HCT116 (cell line): ENCODE measurements around the gene MYO16.

Experiments
- EGR1 ChIP-seq: IDR thresholded peaks from 2 replicates; pipeline ENCODE4 v1.6.1; 2012; ENCODE audit warnings: low read depth
- EZH2 ChIP-seq: fragments of 200-600 bp; sonication (generic); IDR thresholded peaks from 2 replicates; pipeline ENCODE4 v1.6.1; 2017; ENCODE audit warnings: antibody characterized with exemption, mixed run types
- EZH2phosphoT487 ChIP-seq: fragments of 200-600 bp; IDR thresholded peaks from 2 replicates; pipeline ENCODE4 v1.6.1; 2018; ENCODE audit warnings: antibody characterized with exemption, borderline replicate concordance
- FOSL1 ChIP-seq: IDR thresholded peaks from 2 replicates; pipeline ENCODE4 v1.6.1; 2012; ENCODE audit warnings: low read depth
- JUND ChIP-seq: IDR thresholded peaks from 2 replicates; pipeline ENCODE4 v1.6.1; 2012
- POLR2A ChIP-seq: IDR thresholded peaks from 2 replicates; pipeline ENCODE4 v1.7.0; 2011; ENCODE audit warnings: borderline replicate concordance; ENCODE audit not compliant: insufficient read depth, insufficient read length; ENCODE audit errors: extremely low read depth
- SP1 ChIP-seq: IDR thresholded peaks from 2 replicates; pipeline ENCODE4 v1.6.1; 2012; ENCODE audit warnings: low read depth
- SRF ChIP-seq: IDR thresholded peaks from 2 replicates; pipeline ENCODE4 v1.6.1; 2012; ENCODE audit warnings: low read depth
- YY1 ChIP-seq: IDR thresholded peaks from 2 replicates; pipeline ENCODE4 v1.6.1; 2011; ENCODE audit warnings: low read length, low read depth, moderate library complexity, mild to moderate bottlenecking; ENCODE audit not compliant: insufficient replicate concordance; ENCODE audit errors: extremely low read depth
- ZFX ChIP-seq: fragments of 450-650 bp; IDR thresholded peaks from 2 replicates; pipeline ENCODE4 v1.6.1; 2017
- TF ChIP-seq, protein P1 (sequence below): IDR thresholded peaks from 2 replicates; pipeline ENCODE4 v1.6.1; 2012
- TF ChIP-seq, protein P2 (sequence below): IDR thresholded peaks from 2 replicates; pipeline ENCODE4 v1.6.1; 2012; ENCODE audit warnings: low read depth
- TF ChIP-seq, protein P3 (sequence below), 3 experiments: fragments of 200-600 bp in 1 of 3; sonication (generic) in 1 of 3; IDR thresholded peaks in 2 of 3; conservative IDR thresholded peaks in 1 of 3; 2 replicates each; pipeline ENCODE4 v1.5.1; 2012 to 2017; ENCODE audit warnings: low read depth in 2 of 3, low read length in 2 of 3, antibody characterized with exemption in 1 of 3, borderline replicate concordance in 1 of 3, control low read depth in 1 of 3, mild to moderate bottlenecking in 1 of 3, mixed read lengths in 1 of 3, mixed run types in 1 of 3, moderate library complexity in 1 of 3; ENCODE audit not compliant: insufficient read depth in 1 of 3

DNA sequence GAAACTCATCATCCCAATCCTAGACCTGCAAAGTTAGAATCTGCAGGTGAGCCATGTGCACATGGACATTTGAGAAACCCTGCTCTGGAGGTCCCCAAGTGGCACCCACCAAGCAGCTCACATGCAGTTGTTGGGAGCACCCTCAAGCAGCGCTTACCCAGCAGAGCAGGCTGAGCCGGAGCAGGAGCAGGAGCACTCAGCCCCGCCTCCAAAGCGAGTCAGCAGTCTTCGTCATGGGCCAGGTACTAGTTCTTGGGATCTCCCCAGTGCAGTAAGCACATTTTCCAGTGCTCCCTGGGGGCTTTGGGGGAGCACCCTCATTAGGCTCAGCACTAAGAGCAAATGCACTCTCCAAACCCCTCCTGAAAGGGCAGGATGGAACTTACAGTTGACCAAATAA lies 584.3 kb downstream of the MYO16 start:
- TF ChIP-seq EZH2 (no peak), SP1 (no peak), EGR1 (no peak), ZFX (no peak), JUND (no peak), EZH2phosphoT487 (no peak), FOSL1 (no peak), SRF (no peak), POLR2A (no peak), YY1 (no peak)
- TF ChIP-seq, protein P1, sequence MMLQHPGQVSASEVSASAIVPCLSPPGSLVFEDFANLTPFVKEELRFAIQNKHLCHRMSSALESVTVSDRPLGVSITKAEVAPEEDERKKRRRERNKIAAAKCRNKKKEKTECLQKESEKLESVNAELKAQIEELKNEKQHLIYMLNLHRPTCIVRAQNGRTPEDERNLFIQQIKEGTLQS, result no peak
- TF ChIP-seq, protein P2, sequence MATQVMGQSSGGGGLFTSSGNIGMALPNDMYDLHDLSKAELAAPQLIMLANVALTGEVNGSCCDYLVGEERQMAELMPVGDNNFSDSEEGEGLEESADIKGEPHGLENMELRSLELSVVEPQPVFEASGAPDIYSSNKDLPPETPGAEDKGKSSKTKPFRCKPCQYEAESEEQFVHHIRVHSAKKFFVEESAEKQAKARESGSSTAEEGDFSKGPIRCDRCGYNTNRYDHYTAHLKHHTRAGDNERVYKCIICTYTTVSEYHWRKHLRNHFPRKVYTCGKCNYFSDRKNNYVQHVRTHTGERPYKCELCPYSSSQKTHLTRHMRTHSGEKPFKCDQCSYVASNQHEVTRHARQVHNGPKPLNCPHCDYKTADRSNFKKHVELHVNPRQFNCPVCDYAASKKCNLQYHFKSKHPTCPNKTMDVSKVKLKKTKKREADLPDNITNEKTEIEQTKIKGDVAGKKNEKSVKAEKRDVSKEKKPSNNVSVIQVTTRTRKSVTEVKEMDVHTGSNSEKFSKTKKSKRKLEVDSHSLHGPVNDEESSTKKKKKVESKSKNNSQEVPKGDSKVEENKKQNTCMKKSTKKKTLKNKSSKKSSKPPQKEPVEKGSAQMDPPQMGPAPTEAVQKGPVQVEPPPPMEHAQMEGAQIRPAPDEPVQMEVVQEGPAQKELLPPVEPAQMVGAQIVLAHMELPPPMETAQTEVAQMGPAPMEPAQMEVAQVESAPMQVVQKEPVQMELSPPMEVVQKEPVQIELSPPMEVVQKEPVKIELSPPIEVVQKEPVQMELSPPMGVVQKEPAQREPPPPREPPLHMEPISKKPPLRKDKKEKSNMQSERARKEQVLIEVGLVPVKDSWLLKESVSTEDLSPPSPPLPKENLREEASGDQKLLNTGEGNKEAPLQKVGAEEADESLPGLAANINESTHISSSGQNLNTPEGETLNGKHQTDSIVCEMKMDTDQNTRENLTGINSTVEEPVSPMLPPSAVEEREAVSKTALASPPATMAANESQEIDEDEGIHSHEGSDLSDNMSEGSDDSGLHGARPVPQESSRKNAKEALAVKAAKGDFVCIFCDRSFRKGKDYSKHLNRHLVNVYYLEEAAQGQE, result no peak
- TF ChIP-seq, protein P3, sequence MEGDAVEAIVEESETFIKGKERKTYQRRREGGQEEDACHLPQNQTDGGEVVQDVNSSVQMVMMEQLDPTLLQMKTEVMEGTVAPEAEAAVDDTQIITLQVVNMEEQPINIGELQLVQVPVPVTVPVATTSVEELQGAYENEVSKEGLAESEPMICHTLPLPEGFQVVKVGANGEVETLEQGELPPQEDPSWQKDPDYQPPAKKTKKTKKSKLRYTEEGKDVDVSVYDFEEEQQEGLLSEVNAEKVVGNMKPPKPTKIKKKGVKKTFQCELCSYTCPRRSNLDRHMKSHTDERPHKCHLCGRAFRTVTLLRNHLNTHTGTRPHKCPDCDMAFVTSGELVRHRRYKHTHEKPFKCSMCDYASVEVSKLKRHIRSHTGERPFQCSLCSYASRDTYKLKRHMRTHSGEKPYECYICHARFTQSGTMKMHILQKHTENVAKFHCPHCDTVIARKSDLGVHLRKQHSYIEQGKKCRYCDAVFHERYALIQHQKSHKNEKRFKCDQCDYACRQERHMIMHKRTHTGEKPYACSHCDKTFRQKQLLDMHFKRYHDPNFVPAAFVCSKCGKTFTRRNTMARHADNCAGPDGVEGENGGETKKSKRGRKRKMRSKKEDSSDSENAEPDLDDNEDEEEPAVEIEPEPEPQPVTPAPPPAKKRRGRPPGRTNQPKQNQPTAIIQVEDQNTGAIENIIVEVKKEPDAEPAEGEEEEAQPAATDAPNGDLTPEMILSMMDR (IDR thresholded peaks at IDR 0.05 in 2 of 3, conservative IDR thresholded peaks at IDR 0.05 in 1 of 3; ENCODE audit: borderline replicate concordance in 1 of 3, insufficient read depth in 1 of 3, low read depth in 2 of 3, low read length in 2 of 3), result no peak
